Measurements from ENCODE around the gene SSH2.

The SSH2 gene

DNA sequence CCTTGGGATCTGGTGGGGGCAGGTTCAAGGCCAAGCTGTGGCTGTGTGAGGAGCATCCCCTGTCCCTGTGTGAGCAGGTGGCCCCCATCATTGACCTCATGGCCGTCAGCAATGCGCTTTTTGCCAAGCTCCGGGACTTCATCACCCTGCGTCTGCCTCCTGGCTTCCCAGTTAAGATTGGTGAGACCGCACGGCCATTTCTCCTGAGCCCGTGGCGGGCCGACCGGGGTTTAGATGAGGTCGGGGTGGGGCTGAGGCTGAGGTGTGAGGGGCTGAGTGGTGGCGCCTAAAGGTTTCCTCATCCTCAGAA lies 318.0 kb downstream of the SSH2 start:
- Histone ChIP-seq H3K4me3 (ENCODE audit: low read depth, low read length) (no peak overlapping the region), H3K27ac (no peak overlapping the region), H3K27me3 (ENCODE audit: insufficient read depth, low read depth, severe bottlenecking) (peaks cover 6% of the 10 kb centered on the region), H3K9me3 (ENCODE audit: severe bottlenecking) (no peaks in the 10 kb centered on the region), H3K36me3 (peaks cover 24% of the 10 kb centered on the region)
- TF ChIP-seq, protein P1, sequence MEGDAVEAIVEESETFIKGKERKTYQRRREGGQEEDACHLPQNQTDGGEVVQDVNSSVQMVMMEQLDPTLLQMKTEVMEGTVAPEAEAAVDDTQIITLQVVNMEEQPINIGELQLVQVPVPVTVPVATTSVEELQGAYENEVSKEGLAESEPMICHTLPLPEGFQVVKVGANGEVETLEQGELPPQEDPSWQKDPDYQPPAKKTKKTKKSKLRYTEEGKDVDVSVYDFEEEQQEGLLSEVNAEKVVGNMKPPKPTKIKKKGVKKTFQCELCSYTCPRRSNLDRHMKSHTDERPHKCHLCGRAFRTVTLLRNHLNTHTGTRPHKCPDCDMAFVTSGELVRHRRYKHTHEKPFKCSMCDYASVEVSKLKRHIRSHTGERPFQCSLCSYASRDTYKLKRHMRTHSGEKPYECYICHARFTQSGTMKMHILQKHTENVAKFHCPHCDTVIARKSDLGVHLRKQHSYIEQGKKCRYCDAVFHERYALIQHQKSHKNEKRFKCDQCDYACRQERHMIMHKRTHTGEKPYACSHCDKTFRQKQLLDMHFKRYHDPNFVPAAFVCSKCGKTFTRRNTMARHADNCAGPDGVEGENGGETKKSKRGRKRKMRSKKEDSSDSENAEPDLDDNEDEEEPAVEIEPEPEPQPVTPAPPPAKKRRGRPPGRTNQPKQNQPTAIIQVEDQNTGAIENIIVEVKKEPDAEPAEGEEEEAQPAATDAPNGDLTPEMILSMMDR (IDR thresholded peaks at IDR 0.05; ENCODE audit: low read depth, low read length) = no peak
- no peak for DNase-seq

DNA sequence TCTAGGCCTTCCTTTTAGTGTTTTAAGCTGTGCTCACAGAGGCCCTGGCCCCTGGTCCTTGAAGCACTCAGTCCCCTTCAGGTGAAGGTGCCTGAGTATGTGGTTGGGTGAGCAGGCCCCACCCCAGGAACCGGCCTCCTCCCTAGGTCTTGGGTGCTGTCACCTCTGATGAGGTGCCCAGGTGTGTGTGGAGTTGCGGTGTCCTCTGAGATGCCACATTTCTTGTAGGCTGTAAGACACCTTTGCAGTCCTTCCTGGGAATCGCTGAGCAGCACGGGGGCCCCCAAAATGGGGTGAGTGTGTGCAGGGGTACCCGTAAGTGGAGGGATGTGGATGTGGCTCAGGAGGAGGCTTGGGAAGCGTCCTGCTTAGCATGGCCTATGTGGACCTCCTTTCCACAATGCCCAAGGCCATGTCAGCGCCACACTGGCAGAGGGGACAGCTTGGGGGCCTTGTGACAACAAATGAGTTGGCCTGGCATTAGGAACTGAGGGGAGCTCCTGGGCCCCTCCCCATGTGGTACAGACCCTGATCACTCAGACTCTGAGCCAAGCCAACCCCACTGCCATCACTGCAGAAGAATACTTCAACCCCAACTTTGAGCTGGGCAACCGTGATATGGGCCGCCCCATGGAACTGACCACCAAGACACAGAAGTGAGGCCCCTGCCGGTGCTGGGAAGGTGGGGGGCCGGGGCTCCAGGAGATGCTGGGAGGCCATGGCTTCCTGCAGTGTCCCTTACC lies 318.5 kb downstream of the SSH2 start:
- no peak overlapping the region for H3K27ac ChIP-seq
- H3K36me3 ChIP-seq = peaks cover 24% of the 10 kb centered on the region
- H3K4me3 ChIP-seq (ENCODE audit: low read depth, low read length) = no peak overlapping the region
- no peak for DNase-seq
- H3K27me3 ChIP-seq (ENCODE audit: insufficient read depth, low read depth, severe bottlenecking) = peaks cover 2% of the 10 kb centered on the region
- TF ChIP-seq, protein P1 (IDR thresholded peaks at IDR 0.05; ENCODE audit: low read depth, low read length) = no peak
- no peaks in the 10 kb centered on the region for H3K9me3 ChIP-seq (ENCODE audit: severe bottlenecking)

DNA sequence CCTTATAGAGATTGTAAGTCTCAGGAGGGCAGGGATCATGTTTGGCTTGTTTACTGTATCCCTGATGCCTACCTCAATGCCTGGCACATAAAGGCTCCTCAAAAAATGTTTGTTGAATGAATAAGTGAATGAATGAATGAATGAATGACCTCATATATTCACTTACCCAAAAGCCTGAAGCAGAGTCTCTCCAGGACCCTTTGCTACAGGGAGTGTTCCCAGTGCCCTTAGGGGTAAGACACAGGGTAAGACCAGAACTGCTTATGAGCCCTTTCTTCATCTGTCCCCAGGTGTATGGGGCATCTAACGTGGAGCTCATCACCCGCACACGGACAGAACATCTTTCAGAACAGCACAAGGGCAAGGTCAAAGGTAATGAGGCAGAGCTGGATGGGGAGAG lies 319.6 kb downstream of the SSH2 start:
- DNase-seq = no peak
- Histone ChIP-seq H3K36me3 (peaks cover 24% of the 10 kb centered on the region), H3K27ac (no peak overlapping the region), H3K27me3 (ENCODE audit: insufficient read depth, low read depth, severe bottlenecking) (no peaks in the 10 kb centered on the region), H3K4me3 (ENCODE audit: low read depth, low read length) (no peak overlapping the region), H3K9me3 (ENCODE audit: severe bottlenecking) (no peaks in the 10 kb centered on the region)
- TF ChIP-seq, protein P1 (IDR thresholded peaks at IDR 0.05; ENCODE audit: low read depth, low read length) = no peak

DNA sequence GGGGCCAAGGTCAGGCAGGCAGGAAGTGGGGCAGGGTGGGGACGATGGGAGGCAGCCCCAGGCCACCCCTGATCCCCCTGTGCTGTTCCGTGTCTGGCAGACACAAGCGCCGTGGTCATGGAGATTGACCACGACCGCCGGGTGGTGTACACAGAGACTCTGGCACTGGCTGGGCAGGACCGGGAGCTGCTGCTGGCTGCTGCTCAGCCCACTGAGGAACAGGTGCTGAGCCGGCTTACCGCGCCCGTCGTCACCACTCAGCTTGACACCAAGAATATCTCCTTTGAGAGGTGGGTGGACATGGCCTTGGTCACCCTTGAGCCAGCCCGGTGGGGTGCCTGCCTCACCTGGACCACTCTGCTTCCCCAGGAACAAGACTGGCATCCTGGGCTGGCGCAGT lies 321.0 kb downstream of the SSH2 start:
- no peak for DNase-seq
- H3K27ac ChIP-seq = no peak overlapping the region
- TF ChIP-seq, protein P1 (IDR thresholded peaks at IDR 0.05; ENCODE audit: low read depth, low read length) = no peak
- H3K27me3 ChIP-seq (ENCODE audit: insufficient read depth, low read depth, severe bottlenecking) = no peaks in the 10 kb centered on the region
- no peaks in the 10 kb centered on the region for H3K9me3 ChIP-seq (ENCODE audit: severe bottlenecking)
- no peak overlapping the region for H3K4me3 ChIP-seq (ENCODE audit: low read depth, low read length)
- H3K36me3 ChIP-seq = peaks cover 24% of the 10 kb centered on the region

DNA sequence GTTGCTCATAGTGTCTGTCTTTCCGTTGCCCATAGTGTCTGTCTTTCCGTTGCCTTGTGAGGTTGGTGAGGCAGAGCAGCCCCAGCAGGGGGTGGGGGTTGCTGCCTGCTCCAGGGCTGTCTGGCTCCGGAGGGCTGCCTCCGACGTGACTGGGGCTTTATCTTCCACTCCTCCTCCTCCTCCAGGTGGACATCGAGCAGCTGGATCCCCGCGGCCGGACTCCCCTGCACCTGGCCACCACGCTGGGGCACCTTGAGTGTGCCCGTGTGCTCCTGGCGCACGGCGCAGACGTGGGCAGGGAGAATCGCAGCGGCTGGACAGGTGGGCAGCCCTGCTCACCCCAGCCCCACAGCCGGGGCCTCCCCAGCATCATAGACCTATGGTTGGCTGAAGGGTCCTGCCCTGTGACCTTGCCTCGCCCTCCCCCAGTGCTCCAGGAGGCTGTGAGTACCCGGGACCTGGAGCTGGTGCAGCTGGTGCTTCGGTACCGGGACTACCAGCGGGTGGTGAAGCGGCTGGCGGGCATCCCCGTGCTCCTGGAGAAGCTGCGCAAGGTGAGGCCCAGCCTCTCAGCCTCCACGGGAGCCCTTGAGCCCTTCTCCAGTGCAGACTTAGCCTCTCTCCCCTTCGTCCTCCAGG lies 322.4 kb downstream of the SSH2 start:
- TF ChIP-seq, protein P1 (IDR thresholded peaks at IDR 0.05; ENCODE audit: low read depth, low read length) = no peak

More for the DNA sequence above, 322.4 kb downstream of the SSH2 start:
- no peaks in the 10 kb centered on the region for H3K9me3 ChIP-seq (ENCODE audit: severe bottlenecking)
- no peak overlapping the region for H3K27ac ChIP-seq
- H3K4me3 ChIP-seq (ENCODE audit: low read depth, low read length) = no peak overlapping the region
- H3K36me3 ChIP-seq = peaks cover 22% of the 10 kb centered on the region
- no peaks in the 10 kb centered on the region for H3K27me3 ChIP-seq (ENCODE audit: insufficient read depth, low read depth, severe bottlenecking)
- DNase-seq = no peak

All from WERI-Rb-1 (cell line).